ENCODE results near the gene ARIH1.

The ARIH1 gene

DNA sequence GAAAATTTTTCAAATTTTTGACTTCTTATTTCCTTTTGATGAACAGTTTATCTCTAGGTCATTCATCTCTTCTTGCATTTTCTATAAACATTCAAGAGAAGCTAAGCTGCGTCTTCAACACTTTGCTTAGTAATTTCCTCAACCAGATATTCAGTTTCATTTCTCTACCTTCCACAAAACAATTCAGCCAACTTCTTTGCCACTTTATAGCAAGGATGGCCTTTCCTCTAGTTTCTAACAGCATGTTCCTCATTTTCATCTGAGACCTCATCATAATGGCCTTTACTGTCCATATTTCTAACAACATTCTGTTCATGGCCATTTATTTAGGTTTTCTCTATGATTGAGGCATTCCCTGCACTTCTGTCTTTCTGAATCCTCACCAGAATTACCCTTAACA, 90.0 kb downstream of the ARIH1 start:
- no peak for DNase-seq (ENCODE audit: low read depth in 1 of 2, low spot score in 1 of 2)
- TF ChIP-seq JUND (IDR thresholded peaks at IDR 0.05; ENCODE audit: low read depth): no peak
- in situ Hi-C loops (cut with HindIII; ENCODE audit: low pct_unique_long_range_greater_than_20kb, low sequenced_read_pairs): no loop called here

DNA sequence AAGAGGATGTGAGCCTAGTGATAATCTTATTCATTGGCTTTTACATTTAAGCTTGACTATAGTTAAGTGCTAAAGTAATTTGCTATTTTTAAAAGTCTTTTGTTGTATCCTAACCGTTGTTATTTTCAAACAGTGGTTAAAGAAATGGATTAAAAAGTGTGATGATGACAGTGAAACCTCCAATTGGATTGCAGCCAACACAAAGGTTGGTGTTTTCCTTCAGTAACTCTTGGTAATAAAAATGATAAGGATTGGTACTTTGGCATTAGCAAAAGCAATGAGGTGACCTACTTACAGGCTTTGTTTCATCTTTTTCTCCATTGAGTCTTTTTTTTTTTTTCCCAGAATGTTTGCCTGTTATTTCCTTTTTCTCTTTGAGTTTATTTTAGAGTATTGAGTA, 92.8 kb downstream of the ARIH1 start:
- no peak for DNase-seq (ENCODE audit: low read depth in 1 of 2, low spot score in 1 of 2)
- in situ Hi-C loops (cut with HindIII; ENCODE audit: low pct_unique_long_range_greater_than_20kb, low sequenced_read_pairs): no loop called here
- no peak for TF ChIP-seq JUND (IDR thresholded peaks at IDR 0.05; ENCODE audit: low read depth)

DNA sequence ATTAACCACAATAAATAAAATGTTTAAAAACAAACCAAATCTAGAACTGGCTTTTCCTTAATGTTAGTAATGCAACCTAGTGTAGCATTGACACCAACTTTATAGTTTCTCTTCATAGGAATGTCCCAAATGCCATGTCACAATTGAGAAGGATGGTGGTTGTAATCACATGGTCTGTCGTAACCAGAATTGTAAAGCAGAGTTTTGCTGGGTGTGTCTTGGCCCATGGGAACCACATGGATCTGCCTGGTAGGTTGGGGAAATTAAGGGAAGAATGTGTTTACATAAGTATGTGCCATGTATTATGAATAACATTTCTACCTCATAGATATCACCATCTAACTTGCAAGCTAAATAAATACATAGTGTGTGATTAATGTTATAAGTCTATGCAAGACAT, 95.9 kb downstream of the ARIH1 start:
- TF ChIP-seq JUND (IDR thresholded peaks at IDR 0.05; ENCODE audit: low read depth): no peak
- in situ Hi-C loops (cut with HindIII; ENCODE audit: low pct_unique_long_range_greater_than_20kb, low sequenced_read_pairs): no loop called here
- no peak for DNase-seq (ENCODE audit: low read depth in 1 of 2, low spot score in 1 of 2)

DNA sequence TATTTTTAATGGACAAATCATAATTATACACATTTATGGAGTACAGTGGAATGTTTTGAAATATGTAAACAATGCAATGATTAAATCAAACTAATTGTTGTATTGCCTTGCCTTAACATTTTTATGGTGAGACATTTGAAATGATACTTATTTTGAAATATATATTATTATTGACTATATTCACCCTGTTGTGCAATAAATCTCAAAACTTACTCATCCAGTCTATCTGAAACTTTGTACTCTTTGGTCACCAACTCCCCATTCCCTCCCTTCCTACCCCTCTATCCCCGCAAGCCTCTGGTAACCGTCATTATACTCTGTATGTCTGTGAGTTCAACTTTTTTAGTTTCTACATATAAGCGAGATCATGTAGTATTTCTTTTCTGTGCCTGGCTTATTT, 105.7 kb downstream of the ARIH1 start:
- DNase-seq (ENCODE audit: low read depth in 1 of 2, low spot score in 1 of 2): no peak
- TF ChIP-seq JUND (IDR thresholded peaks at IDR 0.05; ENCODE audit: low read depth): no peak
- in situ Hi-C loops (cut with HindIII; ENCODE audit: low pct_unique_long_range_greater_than_20kb, low sequenced_read_pairs): no loop called here

DNA sequence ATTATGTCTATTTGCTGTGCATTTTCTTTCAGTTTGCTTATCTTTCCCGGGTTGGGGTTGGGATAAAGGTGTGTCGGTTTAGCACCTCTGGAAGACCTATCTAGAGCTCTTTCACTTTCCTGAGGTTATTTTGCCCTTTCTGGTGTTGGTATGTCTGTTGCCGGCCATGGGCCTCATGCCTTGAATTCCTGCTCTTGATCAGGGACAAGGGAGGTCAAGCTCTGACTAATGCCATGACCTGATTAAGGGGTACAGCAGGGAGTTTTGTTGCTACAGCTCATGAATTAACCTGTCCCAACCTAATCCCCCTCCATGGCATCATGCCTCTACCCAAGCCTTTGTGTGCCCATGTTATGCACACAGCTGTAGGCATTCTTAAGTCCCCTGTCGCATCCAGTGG, 109.9 kb downstream of the ARIH1 start:
- TF ChIP-seq JUND (IDR thresholded peaks at IDR 0.05; ENCODE audit: low read depth): no peak
- in situ Hi-C loops (cut with HindIII; ENCODE audit: low pct_unique_long_range_greater_than_20kb, low sequenced_read_pairs): no loop called here
- no peak for DNase-seq (ENCODE audit: low read depth in 1 of 2, low spot score in 1 of 2)

DNA sequence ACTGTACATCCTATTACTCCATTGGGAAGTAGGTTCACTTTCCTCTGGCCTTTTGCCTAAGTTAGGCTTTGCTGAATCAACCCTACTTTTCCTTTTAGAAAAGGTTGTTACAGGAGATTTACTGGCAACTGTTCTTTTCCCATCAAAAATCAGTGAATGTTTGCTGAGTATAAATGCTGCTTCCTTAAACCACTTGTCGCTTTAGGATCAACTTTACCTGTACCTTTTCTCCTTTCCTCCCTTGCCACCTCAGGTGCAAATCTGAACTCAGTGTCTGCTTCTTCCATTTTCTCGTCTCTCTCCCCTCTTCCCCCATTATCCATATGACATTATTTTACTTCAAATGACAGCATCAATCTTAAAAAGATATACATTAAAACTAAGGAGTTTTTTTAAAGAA, 110.9 kb downstream of the ARIH1 start:
- in situ Hi-C loops (cut with HindIII; ENCODE audit: low pct_unique_long_range_greater_than_20kb, low sequenced_read_pairs): no loop called here
- TF ChIP-seq JUND (IDR thresholded peaks at IDR 0.05; ENCODE audit: low read depth): no peak
- DNase-seq (ENCODE audit: low read depth in 1 of 2, low spot score in 1 of 2): no peak

DNA sequence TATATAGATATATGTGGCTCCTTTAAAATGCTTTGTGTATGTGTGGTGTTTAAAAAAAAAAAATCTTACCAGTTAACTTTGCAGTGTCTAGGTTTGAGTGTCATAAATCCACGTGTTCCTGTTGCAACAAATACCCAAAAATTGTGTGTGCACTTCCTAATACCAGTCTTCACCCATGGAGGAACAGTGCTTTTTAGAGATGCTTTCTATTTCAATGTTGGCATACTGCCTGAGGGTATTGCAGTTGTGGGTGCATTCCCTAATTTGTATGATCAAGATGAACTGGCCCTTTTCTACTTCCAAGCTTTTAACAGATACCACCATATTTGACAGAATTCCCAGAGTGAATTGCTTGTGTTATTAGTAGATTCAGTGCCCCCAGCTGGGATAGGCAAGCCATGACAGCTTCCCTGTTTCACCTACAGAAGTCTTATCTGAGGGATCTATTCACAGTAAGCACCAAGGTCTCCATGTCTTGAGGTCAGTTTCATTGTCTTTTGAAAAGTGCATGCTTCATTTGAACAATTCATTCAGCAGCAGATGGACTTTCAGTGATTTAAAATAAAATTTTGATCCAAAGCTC, 111.4 kb downstream of the ARIH1 start:
- in situ Hi-C loops (cut with HindIII; ENCODE audit: low pct_unique_long_range_greater_than_20kb, low sequenced_read_pairs): no loop called here
- DNase-seq (ENCODE audit: low read depth in 1 of 2, low spot score in 1 of 2): peak in 1 of 2 experiments; percentile 38

DNA sequence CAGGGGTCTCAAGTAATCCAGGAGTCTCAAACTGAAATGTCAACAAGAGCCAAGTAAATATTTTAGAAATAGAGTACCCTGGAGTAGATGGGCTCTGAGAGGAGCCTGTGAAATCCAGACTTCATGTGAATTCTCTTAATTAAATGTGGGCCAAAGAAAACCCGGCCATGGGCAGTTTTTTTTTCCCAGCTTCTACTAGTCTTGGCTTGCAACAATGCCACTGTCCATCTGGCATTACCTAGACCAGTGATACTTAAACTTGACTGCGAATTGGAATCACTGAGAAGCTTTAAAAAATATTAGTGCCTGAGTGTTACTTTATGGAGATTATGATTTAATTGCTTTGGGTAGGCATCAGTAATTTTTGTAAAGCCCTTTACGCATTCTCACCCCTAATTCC, 114.0 kb downstream of the ARIH1 start:
- no peak for TF ChIP-seq JUND (IDR thresholded peaks at IDR 0.05; ENCODE audit: low read depth)
- no peak for DNase-seq (ENCODE audit: low read depth in 1 of 2, low spot score in 1 of 2)
- in situ Hi-C loops (cut with HindIII; ENCODE audit: low pct_unique_long_range_greater_than_20kb, low sequenced_read_pairs): no loop called here

More for the DNA sequence above, 111.4 kb downstream of the ARIH1 start:
- TF ChIP-seq JUND (IDR thresholded peaks at IDR 0.05; ENCODE audit: low read depth): no peak

DNA sequence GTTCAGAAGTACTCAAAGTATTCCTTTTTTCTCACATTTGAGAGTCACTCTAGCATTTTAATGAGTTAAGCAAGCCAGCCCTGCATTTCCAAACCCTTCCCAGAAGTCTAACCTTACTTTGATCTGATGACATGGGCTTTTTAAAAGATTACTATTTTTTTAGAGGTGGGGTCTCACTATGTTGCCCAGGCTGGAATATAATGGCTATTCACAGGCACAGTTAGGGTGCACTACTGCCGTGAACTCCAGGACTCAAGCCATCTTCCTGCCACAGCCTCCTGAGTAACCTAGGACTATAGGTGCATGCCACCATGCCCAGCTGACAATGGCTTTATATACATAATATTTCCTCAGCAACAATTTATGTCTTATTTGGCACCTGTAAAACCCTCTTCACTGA, 116.3 kb downstream of the ARIH1 start:
- in situ Hi-C loops (cut with HindIII; ENCODE audit: low pct_unique_long_range_greater_than_20kb, low sequenced_read_pairs): no loop called here
- DNase-seq (ENCODE audit: low read depth in 1 of 2, low spot score in 1 of 2): no peak
- no peak for TF ChIP-seq JUND (IDR thresholded peaks at IDR 0.05; ENCODE audit: low read depth)

DNA sequence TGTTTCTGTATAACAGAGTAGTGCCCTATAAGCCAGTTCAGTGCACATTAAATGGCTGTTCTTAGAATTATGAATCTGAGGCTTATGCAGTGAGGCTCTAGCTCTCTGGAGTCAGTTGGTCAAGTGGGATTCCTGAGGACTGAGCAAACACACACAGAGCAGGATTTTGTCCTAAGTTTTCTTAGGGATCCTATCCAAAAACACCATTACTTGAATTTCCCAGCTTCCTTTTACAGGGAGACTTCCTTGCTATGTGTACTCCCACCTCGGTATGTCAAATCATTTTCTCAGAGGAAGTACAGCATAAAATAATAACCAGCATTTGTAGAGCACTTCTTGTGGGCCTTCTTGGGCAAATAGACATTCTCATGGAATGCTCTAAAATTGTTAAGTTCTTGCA, 117.2 kb downstream of the ARIH1 start:
- DNase-seq (ENCODE audit: low read depth in 1 of 2, low spot score in 1 of 2): no peak
- in situ Hi-C loops (cut with HindIII; ENCODE audit: low pct_unique_long_range_greater_than_20kb, low sequenced_read_pairs): no loop called here
- TF ChIP-seq JUND (IDR thresholded peaks at IDR 0.05; ENCODE audit: low read depth): no peak

DNA sequence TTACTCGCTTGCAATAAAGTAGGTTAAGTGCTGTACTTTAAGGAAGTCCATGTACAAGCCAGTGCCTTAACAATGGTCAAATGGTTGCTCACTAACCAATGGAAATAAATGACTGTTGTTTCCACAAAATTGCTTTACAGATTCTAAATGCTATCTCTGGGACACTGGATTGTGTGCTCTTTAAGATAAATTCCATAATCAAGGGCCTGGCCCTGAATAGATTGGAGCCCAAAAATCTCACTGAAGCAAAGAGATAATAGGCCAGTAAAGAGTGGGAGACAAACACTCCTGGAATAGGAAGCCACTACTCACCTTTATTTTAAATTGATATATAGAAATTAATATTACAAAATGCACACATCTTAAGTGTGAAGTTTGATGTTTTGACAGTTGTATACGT, 118.0 kb downstream of the ARIH1 start:
- no peak for TF ChIP-seq JUND (IDR thresholded peaks at IDR 0.05; ENCODE audit: low read depth)
- in situ Hi-C loops (cut with HindIII; ENCODE audit: low pct_unique_long_range_greater_than_20kb, low sequenced_read_pairs): no loop called here
- DNase-seq (ENCODE audit: low read depth in 1 of 2, low spot score in 1 of 2): no peak

DNA sequence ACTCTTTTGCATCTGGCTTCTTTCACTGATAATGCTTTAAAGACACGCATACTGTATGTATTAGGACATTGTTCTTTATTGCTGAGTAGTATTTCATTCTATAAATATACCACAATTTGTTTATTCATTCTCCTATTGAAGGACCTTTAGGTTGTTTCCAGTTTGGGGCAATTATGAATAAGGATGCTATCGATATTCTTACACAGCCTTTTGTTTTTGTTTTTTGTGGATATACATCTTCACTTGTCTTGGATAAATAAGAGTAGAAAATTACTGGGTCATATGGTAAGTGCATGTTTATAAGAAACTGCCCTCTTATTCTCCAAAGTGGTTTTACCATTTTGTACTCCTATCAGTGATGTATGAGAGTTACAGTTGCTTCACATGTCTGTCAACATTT, 118.5 kb downstream of the ARIH1 start:
- no peak for TF ChIP-seq JUND (IDR thresholded peaks at IDR 0.05; ENCODE audit: low read depth)
- DNase-seq (ENCODE audit: low read depth in 1 of 2, low spot score in 1 of 2): no peak
- in situ Hi-C loops (cut with HindIII; ENCODE audit: low pct_unique_long_range_greater_than_20kb, low sequenced_read_pairs): no loop called here

DNA sequence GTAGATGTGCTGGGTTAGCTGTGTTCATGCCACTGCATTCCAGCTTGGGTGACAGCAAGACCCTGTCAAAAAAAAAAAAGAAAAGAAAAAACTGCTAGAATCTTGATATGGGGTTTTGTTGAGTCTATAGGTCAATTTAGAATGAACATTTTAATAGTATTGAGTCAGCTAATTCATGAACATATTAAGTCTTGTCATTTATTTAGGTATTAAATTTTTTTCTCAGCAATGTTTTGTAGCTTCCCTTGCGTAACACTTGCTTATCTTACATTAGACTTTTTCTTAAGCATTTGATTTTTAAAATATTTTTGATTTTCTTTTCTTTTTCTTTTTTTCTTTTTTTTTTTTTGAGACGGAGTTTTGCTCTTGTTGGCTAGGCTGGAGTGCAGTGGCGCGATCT, 119.7 kb downstream of the ARIH1 start:
- no peak for TF ChIP-seq JUND (IDR thresholded peaks at IDR 0.05; ENCODE audit: low read depth)
- no peak for DNase-seq (ENCODE audit: low read depth in 1 of 2, low spot score in 1 of 2)
- in situ Hi-C loops (cut with HindIII; ENCODE audit: low pct_unique_long_range_greater_than_20kb, low sequenced_read_pairs): no loop called here

DNA sequence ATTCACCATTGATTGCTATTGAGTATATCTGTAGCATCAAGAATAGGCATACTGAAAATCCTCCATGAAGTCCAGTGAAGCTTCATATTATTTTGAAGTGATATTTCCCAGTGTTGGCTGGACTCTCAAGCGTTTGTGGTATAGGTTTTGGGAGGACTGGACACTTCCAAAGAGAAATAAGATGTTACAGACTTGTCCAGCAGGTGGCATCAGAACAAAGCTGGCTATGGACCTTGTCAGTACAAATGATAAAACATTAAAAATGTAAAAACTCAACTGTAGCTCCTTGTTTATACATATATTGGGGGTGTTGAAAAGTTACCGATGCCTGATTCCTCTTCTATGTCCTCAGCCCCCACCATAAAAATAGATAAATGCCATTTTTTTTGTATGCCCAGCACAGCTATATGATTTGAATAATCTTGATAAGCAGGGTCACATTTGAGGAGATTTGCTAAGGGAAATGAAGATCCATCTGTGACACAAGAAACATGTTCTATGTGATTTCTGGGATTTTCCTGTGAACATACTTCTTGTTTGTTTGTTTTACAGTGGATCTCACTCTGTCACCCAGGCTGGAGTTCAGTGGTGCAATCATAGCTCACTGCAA, 125.8 kb downstream of the ARIH1 start:
- DNase-seq (ENCODE audit: low read depth in 1 of 2, low spot score in 1 of 2): peak; percentile 42 to 71
- TF ChIP-seq JUND (IDR thresholded peaks at IDR 0.05; ENCODE audit: low read depth): no peak
- in situ Hi-C loops (cut with HindIII; ENCODE audit: low pct_unique_long_range_greater_than_20kb, low sequenced_read_pairs): no loop called here

Measured in T47D (cell line).